ENCODE measurements around the gene GATB.

The GATB gene

DNA sequence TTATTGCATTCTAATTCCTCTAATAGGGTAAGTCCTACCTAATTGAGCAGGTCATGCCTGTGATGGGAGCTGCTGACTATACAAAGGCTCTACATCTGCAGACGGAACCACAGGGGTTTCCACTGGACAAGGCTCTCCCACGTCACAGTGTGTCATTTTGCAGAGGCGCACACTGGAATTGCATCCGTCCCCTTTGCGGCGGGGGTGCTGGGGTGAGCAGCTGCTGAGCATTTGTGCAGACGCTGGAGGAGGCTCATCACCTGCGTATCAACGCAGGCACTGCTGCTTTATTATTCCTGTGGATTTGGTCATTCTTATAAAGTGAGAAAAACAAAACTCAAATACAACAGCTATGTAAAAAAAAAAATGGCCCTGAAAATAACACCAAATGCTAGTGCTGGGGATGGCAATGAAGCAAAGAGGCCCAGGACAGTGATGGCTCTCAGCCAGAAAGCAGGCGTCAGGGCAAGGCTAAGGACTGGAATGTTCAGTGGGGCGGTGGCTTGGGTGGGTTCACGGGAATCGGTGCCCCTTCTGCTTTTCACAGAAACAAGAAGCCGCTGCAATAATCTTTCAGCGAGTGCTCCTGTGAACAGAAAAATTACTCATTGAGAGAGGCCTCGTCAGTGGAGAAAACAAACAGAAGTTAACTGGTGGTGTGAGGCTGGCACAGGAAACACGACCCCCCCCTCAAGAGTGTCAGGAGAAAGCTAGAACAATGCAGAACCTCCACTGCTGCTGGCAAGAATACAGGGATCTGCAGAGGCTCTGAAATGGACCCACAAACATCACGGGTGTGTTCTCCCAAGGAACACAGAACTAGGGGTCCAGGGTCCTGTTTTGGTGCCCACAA is 67.8 kb downstream of the GATB start:
- DNase-seq, result no peak

DNA sequence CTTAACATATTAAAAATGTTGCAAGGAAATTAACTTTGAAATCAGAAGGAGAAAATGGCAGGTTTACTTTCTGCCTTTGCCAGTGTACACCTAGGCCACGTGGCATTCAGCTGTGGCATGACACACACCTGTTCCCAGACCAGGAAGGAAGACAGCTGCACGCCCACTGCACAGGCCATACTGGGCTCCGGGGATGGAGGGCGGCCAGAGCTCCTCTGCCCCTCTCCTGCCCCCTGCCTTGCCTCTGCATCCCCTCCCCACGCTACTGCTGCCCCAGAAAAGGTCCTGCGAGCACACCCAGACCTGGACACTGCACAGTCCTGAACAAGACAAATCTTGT is 68.4 kb downstream of the GATB start:
- no peak for DNase-seq

DNA sequence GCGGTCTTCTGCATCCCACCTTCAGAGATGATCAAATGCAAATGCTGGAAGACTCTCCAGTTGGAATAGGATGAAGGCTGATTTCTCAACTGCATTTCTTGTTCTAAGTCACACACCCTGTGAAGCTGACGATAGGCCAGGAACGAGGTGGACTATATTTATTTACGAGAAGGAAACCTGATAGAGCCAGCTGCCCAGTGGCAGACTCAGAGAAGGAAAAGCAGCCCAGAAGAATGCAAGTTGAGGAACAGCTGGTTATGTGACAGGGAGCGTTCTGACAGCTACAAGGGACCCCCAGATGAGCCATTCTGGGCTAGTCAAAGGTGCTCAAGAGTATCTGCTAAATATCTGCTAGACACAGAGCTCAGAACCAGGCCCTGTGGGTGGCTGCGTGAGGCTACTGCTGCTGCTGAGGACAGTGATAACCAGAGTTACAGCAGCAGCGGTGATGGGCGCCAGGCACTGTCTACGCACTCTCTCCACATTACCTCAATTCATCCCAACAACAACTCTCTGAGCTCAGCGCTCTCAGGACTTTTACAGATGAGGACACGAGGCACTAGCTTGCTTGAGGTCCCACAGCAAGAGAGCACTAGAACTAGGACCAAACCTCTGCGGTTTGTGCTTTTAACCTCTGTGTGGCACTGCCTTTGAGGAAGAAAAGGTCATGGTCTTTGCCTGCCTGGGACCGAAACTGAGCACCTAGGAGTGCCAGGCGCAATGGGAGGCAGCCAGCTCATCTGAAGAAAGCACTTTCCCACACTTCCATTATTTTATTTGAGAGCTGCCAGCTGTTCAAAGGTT is 69.0 kb downstream of the GATB start:
- no peak for DNase-seq

DNA sequence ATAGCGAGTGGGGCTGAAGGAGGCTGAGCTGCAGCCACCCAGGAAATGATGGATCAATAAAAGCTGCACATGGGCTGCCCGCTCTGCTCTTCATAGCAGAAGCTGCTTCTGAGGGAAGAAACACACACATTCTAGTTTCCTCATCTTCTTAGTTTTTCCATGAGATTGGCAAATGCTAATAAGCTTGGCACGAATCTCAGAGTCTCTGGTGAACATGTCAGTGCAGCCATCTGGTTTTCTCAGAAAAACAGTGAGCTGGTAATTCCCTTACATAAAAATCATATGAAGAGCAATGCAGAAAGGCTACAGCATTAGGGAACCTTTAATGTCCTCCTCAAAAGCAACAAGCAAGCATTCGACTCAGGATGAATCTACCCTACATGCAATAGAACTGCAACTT is 69.9 kb downstream of the GATB start:
- DNase-seq, result no peak

DNA sequence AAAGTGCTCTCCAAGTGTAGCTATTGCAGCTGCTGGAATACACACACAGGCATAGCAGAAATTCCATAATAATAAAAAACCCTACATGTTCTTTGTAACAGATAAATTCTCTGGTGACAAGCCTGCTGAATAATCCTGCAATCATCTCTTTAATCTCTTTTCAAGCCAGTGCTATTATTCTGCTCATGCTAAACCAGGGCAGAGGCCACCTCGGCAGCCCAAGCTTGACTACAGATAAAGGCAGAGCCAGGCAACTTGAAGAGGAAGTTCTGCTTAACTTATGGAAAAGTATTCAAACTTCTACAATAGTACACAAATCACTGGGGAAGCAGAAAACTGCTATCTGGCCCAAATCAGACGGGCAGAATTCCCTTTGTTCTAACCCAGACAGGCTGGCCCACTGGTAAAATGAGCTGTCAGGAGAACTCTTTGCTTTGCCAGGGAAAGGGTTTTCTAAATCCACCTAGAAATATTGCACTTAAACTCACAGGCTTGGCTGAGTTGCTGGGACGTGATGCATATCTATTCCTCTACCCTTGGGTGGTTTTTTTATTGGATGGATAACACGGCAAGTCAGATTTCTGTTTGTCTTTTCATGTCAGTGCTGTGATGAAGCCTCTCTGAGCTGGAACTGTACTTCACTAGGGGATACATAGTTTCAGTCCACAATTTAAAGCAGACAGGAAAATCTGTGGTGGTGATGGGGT is 70.5 kb downstream of the GATB start:
- DNase-seq, result no peak

DNA sequence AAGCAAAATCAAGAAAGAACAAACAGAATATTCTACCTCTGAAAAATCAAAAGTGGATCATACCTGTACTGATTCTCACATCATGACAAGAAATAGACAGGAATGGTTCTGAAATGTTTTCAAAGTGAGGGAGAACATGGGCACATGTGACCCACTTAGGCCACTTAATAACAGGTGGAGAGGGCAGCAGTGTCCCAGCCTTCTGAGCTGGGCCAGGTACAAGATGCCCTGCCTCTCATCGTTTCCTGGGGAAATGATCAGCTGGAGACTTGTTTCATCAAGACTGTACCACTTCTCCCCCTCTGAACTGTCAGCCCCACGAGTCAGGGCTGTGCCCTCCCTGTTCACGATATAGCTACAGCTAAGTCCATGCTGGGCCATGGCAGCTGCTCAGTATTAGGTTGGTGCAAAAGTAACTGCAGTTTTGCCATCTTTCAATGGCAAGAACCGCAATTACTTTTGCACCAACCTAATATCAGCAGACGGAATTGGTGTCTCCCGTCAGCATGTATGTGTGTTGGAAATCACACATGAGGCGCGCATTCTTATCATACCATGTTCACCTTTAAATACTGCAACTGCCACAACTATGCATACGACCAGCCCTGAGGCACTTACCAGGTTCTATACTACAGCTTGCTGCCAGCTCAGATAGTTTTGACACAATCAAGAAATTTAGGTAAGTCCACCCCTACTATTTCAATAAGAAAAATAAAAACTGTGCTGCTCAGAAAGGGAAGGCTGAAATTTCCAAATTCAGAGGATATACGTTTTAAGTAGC is 71.4 kb downstream of the GATB start:
- no peak for DNase-seq

DNA sequence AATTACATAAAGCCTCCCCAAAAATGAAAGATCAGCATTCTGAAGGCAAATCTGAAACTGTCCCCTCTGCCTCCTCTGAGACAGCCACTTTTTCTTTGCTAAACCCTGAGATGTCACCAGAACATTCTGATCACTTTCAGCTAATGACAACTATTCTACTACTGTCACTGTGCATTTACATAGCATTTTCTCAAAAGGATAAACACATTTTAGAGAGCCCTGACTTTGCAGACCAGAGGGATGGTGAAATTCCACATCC is 72.1 kb downstream of the GATB start:
- DNase-seq, result no peak

DNA sequence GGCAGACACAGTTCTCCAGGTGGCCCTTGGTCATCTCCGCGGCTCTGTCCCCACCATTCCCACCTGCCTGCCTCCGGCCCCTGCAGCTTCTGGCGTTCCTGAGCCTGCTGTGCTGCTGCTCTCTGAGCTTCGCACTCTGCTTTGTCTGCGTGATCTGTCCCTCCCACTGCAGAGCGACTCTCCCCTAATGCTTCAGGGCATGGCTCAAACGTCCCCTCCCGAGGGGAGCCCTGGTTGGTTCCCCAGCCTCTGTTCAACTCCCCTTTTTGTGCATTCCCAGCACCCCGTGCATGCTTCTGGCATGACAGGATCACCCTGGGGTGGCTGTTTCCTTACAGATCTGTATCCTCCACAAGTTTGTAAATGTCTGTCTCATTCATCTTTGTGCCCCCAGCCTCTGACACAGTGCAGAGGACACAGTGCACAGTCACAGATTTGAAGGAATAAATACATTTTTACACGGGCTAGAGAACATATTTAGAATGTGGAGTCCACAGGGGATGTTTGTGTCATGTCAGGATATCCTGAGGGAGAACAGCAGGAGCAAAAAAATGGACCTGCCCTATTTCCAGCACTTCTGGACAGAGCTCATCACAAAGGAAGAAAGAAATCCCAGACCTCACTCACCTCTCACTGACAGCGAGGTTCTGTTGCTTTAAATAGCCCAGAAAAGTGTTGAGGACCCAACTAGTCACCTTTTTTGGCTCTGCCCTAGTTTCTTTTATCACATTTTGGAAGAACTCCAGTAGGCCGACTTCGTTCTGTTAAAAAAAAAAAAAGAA is 72.6 kb downstream of the GATB start:
- no peak for DNase-seq

DNA sequence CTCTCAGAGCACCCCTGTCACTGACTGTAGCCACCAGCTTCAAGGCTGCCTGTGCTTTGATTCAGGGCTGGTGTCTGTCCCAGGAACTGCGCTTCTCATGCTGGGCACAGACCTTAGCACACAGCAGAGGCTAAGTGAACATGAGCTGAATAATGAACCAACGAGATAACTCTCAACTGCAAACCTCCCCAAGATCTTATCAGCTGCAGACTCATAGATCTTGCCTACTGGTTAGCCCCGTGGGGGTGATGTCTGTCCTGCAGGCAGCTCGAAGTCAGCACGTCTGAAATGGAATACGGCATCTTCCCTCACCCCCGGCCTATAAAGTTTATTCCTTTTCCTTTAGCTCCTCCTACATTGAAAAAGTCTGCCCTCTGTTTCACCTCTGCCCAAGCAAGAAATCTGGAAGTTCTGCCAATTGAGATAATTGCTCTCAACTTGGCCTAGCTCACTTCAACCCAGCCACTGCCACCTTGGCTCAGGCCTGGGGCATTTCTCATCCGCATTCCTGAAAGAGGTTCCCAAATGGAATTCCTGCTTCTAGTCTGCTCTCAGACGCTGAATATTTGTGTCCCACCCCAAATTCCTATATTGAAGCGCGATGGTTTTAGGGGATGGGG is 73.7 kb downstream of the GATB start:
- no peak for DNase-seq

DNA sequence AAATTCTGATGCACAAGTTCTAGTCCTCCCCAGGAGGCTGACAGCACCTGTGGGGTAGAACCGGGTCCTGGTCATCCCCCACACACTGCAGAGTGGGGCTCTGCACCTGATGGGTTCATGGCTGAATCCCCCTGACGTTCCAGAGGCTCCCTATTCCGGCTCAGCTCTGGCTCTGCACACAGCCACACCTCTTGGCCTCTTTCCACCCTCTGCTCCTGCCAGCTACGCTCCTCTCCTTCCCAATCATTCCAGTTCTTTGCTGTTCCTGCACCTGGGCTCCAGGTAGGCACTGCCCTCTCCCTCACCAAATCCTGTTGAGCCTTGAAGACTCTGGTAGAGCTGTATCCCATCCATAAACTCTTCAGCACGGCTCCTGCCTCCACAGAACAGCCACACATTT is 75.5 kb downstream of the GATB start:
- DNase-seq, result no peak

DNA sequence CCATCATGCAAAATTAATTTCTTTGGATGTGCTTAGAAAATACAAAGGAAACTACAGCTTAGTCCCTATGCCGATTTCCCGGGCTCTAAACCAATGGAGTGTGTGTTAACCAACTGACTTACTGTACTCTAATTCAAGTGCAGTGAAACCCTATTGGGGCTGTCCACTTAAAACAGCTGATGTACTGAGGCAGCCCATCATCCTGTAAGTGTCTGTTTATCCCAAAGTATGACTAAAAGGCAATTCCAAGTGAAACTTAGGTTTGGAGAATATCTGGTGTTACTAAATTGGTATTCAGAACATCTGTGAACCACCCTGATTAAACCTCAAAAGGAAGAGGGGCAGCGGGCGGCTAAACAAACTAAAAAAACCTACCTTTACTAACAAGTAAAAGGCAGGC is 79.7 kb downstream of the GATB start:
- DNase-seq, result no peak

DNA sequence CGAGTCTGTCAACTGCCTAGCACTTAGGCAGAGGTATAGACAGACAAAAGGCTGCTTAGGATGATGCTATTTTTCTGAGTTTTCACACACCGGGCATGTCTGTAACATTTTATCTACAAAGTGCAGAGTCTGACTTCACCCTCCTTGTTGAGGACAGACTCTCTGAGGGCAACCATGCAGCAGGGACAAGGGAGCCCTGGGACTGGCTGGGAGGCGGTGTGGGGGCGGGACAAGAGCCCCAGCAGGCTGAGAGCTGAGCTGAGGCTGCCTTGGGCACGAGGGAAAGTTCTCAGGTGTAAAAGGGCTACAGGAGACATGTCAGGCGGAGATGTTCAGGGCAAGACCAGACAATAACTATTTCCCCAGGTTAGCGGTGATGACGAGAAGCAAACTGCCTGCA is 81.6 kb downstream of the GATB start:
- DNase-seq, result no peak

DNA sequence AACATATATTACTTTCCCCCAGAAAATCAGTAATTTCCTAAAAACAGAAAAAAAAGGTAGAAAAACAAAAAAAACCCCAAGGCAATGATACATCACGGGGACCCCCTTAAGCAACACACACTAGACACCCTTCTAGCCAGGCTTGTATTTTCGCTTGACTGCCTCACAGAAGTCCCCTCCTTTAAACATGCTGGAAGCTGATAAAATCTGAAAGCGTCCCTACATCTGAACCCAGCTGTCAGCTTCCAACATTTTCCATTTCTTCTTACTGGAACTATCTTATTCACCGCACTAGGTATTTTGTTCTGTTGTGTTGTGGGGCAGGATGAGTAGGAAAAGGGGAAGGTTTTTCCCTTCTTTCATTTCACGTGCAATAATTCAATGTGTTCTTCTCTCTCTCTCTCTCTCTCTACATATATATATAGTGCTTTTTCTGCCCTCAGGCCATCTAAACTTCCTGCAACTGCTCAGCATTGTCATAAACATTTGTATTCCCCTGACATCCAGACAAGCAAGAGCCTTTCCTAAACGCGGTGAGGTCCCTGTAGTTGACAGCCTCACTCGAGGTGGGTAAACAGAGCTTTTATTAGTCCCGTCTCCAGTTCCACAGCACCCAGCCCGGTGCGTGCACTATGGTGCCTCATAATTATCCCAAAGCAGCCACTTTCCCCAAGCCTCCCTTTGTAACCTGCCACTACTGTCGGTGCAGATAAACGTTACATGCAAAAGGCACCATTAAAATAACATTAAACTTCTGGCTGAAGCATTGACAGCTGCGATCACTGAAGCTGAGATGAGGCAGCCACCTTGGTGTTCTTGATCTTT is 82.5 kb downstream of the GATB start:
- DNase-seq, result no peak

DNA sequence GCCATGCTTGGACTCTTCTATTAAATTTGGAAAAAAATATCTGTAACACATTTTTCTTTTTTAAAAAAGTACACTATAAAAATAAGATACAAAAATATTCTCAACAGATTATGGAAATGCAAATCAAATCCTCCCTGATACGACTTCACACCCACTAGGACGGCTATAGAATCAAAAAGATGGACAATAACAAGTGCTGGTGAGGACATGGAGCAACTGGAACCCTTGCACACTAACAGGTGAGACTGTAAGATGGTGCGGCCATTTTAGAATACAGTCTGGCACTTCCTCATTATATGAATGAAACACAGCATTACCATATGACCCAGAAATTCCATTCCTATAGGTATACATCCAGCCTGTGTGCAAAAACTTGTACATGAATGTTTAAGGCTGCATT is 83.6 kb downstream of the GATB start:
- no peak for DNase-seq

DNA sequence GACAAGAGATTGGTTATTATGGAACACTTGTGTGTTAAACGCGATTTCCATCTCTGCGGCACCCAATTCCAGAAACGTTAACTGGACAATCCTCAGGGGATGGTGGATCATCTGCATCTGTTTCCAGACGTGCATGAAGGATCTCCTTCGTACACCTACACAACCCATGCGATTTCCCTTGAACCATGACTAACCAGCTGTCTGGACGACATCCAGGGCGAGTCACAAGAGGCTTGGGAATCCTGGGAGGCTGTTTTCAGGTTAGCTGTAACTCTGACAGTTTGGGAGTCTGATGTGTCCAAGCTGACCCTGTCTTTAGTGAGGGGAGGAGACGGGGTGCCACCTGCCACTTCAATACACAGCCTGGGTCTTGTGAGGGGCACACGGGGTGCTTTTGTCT is 84.5 kb downstream of the GATB start:
- no peak for DNase-seq

DNA sequence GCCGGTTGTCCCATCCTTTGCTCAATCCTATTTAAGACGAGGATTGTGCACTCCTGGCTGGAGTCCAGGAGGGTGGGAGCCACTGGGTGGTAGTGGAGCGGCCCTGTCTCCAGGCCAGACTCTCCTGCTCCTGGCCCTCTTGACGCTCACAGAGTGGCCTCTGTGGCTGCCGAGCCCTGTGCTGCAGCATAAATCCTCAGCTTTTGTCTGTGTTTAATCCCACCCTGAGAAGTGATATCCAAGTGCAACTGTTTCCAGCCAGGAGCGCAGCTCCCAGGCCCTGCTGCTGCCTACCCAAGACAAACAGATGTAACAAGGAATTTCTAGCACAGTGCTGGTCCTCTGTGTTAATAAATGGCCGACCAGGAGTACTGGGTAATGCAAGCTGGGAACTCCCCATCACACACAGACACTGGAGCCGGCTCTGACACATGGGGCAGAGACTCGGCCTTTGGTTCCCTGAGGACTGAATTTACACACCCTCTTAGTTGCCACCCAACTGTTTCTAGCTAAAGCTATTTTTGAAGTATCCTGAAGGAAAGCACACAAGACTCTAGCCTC is 85.3 kb downstream of the GATB start:
- DNase-seq, result no peak

DNA sequence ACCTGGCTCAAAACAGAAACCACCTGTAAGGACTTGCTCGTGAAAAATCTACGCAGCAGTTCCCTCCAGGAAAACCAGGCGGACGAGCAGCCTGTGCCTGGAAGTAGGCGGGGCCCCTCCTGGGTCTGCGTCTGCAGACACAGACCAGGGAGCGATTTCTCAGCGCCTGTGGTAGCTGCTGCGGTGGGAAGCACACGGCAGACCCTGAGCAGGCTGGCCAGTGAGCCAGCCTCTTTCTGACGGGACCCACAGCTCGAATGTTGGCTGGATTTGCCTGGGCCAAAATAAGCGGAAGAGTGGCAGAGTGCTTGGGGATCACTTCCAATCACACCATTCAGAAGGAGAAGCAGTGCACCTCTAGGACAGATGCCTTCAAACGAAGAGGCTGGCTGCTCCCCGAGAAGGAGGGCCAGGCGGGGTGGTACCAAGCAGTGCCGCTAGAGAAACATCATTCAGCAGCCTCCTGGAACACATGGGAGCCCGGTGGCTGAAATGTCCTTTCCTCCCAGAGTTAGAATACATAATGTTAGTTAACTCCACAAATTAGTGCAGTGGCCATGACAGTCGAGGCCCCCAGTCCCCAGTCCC is 85.9 kb downstream of the GATB start:
- DNase-seq, result no peak

DNA sequence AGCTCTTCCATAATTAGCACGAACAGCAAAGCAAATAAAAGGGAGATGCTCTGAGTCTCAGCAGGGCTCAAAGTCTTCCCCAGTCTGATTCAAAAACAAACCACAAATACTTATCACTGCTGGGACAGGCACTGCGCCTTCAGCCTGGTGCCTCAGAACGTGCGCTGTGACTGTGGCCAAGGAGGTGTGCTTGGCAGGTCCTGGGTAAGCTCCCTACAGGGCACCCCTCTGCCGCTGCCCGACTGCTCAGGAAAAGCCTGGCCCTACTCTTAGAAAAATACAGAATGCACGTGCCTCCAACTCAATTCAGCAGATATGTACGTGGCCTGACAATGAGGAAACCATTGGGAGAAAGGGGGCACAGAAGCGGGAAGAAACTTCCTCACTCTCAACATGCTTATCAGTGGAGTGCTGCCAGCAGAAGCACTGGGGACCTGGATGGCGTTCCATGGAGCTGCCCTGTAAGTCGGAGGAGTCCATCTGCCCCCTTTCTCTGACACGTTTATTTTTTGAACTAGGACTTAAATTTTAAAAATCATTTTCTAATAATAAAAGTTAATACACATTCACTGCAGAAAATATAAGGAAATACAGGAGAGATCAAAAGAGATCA is 86.8 kb downstream of the GATB start:
- DNase-seq, result no peak

DNA sequence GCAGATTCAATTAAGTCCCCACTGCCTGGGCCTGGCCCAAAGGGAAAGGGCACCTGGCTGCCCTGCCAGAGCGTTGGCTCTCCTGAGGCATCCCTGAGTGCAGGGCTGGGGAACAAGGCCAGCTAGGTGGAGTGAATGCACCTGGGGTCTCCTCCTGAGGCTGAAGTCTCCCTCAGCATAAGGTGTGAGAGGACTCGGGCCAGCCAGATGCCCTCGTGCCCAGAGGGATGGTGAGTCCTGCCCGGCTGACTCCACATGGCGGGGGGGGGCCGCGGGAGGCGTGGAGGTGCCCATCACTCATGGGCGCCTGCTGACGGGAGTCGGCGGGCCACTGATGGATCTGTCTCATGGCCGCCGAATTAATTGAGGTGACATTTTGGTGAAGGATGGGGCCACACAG is 87.8 kb downstream of the GATB start:
- no peak for DNase-seq

DNA sequence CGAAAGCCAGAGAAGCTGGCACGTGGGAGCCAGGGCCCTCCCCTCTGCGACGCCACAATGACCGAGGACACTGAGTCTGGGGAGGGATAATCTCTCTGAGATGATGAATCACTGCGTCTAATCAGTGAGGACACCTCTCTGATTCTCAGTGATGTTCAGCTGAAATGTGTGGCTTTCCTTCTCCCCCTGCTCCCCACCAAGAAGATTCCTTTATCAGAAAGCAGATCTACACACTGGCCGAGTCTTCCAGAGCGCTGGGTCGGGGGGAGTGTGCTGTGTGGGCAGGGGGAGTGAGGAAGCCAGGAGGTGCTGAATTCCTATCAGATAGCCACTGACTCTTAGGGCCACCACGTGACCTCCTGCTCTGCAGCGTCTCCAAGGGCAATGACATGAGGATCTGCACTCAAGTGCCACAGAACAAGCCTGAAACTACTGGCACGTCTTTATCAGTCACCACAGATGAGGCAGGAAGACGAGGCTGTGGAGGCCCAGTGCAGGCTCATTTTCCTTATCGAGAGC is 89.2 kb downstream of the GATB start:
- no peak for DNase-seq

All from activated CD4-positive, CD25-positive, alpha-beta regulatory T cell (primary cell).